ENCODE results near the gene MICAL1. TPM values are rescaled to one million over a fixed set of nuclear protein-coding genes. Genes with fewer than 3 reads are reported as not detected.
"Not testable (repeated sequence)": the region's sequence is repeated elsewhere in the genome, so short reads cannot be mapped to it uniquely, and the experiment has no call there.

Gene MICAL1
- total and polyA plus RNA-seq, 8 donors: 13.8 to 205 (median 38.5) TPM

DNA sequence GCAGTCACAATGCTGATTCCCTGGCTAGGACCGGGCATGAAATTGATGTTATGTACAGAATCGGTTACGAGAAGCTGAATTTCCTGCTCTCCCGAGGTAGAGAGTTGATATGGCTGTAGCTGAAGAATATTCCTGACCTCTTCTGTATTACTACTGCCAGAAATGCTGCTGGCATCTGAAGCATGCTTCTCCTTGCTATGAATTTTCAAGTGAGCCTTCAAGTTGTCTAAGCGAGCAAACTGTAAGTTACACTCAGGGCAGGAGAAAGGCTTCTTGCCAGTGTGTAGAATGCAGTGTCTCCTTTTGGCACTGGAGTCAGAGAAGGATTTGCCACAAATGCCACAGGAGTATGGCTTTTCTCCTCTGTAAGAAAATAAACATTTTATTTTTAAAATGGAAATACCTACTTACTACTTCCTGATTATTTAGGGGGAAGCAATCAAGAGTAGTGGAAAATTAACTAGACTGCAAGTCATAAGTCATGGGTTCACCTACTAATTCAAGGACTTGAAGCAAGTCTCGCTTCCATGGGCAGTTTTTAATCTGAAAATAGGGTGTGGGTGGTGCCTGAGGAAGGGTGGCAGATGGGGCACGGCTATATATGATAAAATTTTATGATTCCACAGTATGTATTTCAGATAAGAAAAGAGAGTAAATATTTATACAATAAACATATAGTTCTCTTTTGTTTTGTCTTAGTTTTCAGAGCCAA, 10.8 kb upstream of the MICAL1 start:
- 44 to 61% (median 48%) methylated on average over 7 of the region's 7 CpGs for WGBS, 5 donors
- Histone ChIP-seq H3K27me3 (no peaks in the 10 kb centered on the region), H3K9me3 (no peaks in the 10 kb centered on the region), H3K36me3 (peaks cover 31 to 88% (median 76%) of the 10 kb centered on the region in 4 donors), H3K27ac (peak overlapping the region; percentile 44 to 80 (median 65)), H3K4me3 (no peak overlapping the region), H3K4me1 (peaks cover 12 to 28% (median 15%) of the 10 kb centered on the region in 4 donors)
- DNase-seq: no peak
- intact Hi-C loops (cut with DNase I; ENCODE audit: low total_unique reads): no loop called here
- TF ChIP-seq POLR2AphosphoS5 (IDR thresholded peaks at IDR 0.05) (peak in 1 of 3 donors; percentile 21), EP300 (IDR thresholded peaks at IDR 0.05) (no peak), CTCF (IDR thresholded peaks at IDR 0.05) (no peak), POLR2A (IDR thresholded peaks at IDR 0.05) (no peak)

GRCh38 chr6:109465772-109466171, 10.2 kb upstream of the MICAL1 start:
- H3K4me3 ChIP-seq: no peak overlapping the region
- peak; percentile 66 to 79 for DNase-seq
- no peaks in the 10 kb centered on the region for H3K9me3 ChIP-seq
- peaks cover 13 to 32% (median 16%) of the 10 kb centered on the region in 4 donors for H3K4me1 ChIP-seq
- H3K27me3 ChIP-seq: no peaks in the 10 kb centered on the region
- intact Hi-C loops (cut with DNase I; ENCODE audit: low total_unique reads): no loop called here
- H3K27ac ChIP-seq: peak overlapping the region; percentile 44 to 80 (median 65)
- 34 to 60% (median 45%) methylated on average over 4 to 7 of the region's 7 CpGs for WGBS, 5 donors
- H3K36me3 ChIP-seq: peaks cover 27 to 88% (median 74%) of the 10 kb centered on the region in 4 donors
- no peak for TF ChIP-seq POLR2A (IDR thresholded peaks at IDR 0.05)
- peak in 1 of 3 donors; percentile 32 for TF ChIP-seq POLR2AphosphoS5 (IDR thresholded peaks at IDR 0.05)
- no peak for TF ChIP-seq CTCF (IDR thresholded peaks at IDR 0.05)

- no peaks in the 10 kb centered on the region for H3K9me3 ChIP-seq
- TF ChIP-seq EP300 (IDR thresholded peaks at IDR 0.05) (no peak), POLR2AphosphoS5 (IDR thresholded peaks at IDR 0.05) (no peak), CTCF (IDR thresholded peaks at IDR 0.05) (no peak), POLR2A (IDR thresholded peaks at IDR 0.05) (no peak)
- no peaks in the 10 kb centered on the region for H3K27me3 ChIP-seq
- 73 to 93% (median 80%) methylated on average over 1 of the region's 1 CpG for WGBS, 5 donors
- H3K36me3 ChIP-seq: peaks cover 19 to 51% (median 38%) of the 10 kb centered on the region in 4 donors
- intact Hi-C loops (cut with DNase I; ENCODE audit: low total_unique reads): no loop called here
- peaks cover 27 to 55% (median 28%) of the 10 kb centered on the region in 4 donors for H3K4me1 ChIP-seq
- DNase-seq: no peak
- no peak overlapping the region for H3K27ac ChIP-seq
- no peak overlapping the region for H3K4me3 ChIP-seq
Observed at GRCh38 chr6:109461733-109462526, 6.4 kb upstream of the MICAL1 start.

DNA sequence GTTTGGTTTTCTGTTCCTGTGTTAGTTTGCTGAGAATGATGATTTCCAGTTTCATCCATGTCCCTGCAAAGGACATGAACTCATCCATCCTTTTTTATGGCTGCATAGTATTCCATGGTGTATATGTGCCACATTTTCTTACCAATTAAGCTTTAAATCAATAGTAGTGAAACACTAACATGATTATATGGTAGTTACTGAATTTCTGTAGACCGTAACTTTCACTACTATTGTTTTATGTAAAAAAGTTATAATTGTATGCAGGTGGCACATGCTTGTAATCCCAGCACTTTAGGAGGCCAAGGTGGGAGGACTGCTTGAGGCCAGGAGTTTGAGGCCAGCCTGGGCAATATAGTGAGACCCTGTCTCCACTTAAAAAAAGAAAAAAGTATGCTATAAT, 5.6 kb upstream of the MICAL1 start:
- Histone ChIP-seq H3K27ac (peak overlapping the region in 4 of 5 donors; percentile 12 to 88 (median 32)), H3K36me3 (peaks cover 17 to 43% (median 33%) of the 10 kb centered on the region in 4 donors), H3K4me1 (peaks cover 30 to 57% (median 32%) of the 10 kb centered on the region in 4 donors)
- H3K4me3 ChIP-seq; H3K27me3 ChIP-seq; DNase-seq; H3K9me3 ChIP-seq; intact Hi-C loops (cut with DNase I; ENCODE audit: low total_unique reads): not testable (repeated sequence)
- WGBS, 5 donors: 94 to 100% (median 96%) methylated on average over 1 of the region's 1 CpG

Data from stomach (tissue), 9 donors.